HepG2 (cell line): ENCODE measurements around the gene OR2T27. TPM values are rescaled to one million over a fixed set of nuclear protein-coding genes. Genes with fewer than 3 reads are reported as not detected.
A peak's percentile ranks its signal among the peaks of the same experiment; 100 is the strongest.

Experiments
- ATAC-seq: fragments of 200-7000 bp; cut with Tn5 transposase; 3 replicates; pipeline ENCODE4 v1.9.1; 2020; ENCODE audit warnings: mild to moderate bottlenecking, moderate library complexity
- BruUV-seq: library from RNA; stranded (reverse); fragments of 400-500 nt; replicated peaks from 2 replicates; lab custom pipeline; 2021; lab: Mats Ljungman, UMichigan
- CTCF ChIA-PET: fragments of 300-600 bp; formaldehyde crosslinking; extraction: SDS; loops from one replicate; lab custom pipeline; 2021; ENCODE audit warnings: low total read pairs, inconsistent platforms, low intra/inter-chr PET ratio; lab: Yijun Ruan, JAX
- POLR2A ChIA-PET: fragments of 350-600 bp; sonication (Branson Sonifier 250); formaldehyde crosslinking; loops from one replicate; lab custom pipeline; 2020; ENCODE audit warnings: antibody characterized with exemption, inconsistent platforms; lab: Yijun Ruan, JAX
- DNase-seq: peaks from one replicate; pipeline ENCODE4 v3.0.0-alpha.2; 2015; ENCODE audit warnings: low spot score
- FAIRE-seq: peaks from 3 replicates; lab custom pipeline; 2011; peaks lifted over from hg19 to GRCh38; lab: Jason Lieb, UNC
- H2AFZ ChIP-seq: one replicate; pipeline ENCODE4 v1.6.1; 2011; ENCODE audit warnings: low read length, inconsistent platforms
- H3K27ac ChIP-seq: fragments of 300-600 bp; 3 replicates; pipeline ENCODE4 v1.8.0; 2011; ENCODE audit warnings: mixed run types, mild to moderate bottlenecking, mixed read lengths, low read length, inconsistent platforms; ENCODE audit not compliant: insufficient read depth; ENCODE audit errors: extremely low read length
- H3K27me3 ChIP-seq, 2 experiments: fragments of 200-600 bp in 1 of 2; 2 replicates in 1 of 2; 3 replicates in 1 of 2; pipeline versions ENCODE4 v1.6.0 to v1.8.0; 2011; ENCODE audit warnings: low read length in 2 of 2, mild to moderate bottlenecking in 2 of 2, moderate library complexity in 2 of 2, inconsistent platforms in 1 of 2; ENCODE audit not compliant: insufficient read depth in 2 of 2, control insufficient read depth in 1 of 2
- H3K36me3 ChIP-seq, 2 experiments: fragments of 200-600 bp in 1 of 2; replicated peaks in 1 of 2; 2 replicates in 1 of 2; 3 replicates in 1 of 2; pipeline versions ENCODE4 v1.5.1 to v1.8.0; 2011; ENCODE audit warnings: low read length in 2 of 2, inconsistent platforms in 1 of 2; ENCODE audit not compliant: insufficient read depth in 2 of 2, control insufficient read depth in 1 of 2
- H3K4me1 ChIP-seq: 2 replicates; pipeline ENCODE4 v1.5.1; 2012; ENCODE audit warnings: low read length, inconsistent platforms; ENCODE audit not compliant: insufficient read depth
- H3K4me2 ChIP-seq: 2 replicates; pipeline ENCODE4 v1.6.0; 2011; ENCODE audit warnings: low read depth, low read length, inconsistent platforms
- H3K4me3 ChIP-seq, 3 experiments: fragments of 200-600 bp in 1 of 3; sonication (generic), shearing (Covaris generic) in 1 of 3; replicated peaks in 1 of 3; 2 replicates each; pipeline ENCODE4 v1.5.1; 2011 to 2016; ENCODE audit warnings: low read length in 3 of 3, inconsistent platforms in 2 of 3, low read depth in 2 of 3, mild to moderate bottlenecking in 2 of 3, control low read depth in 1 of 3, mixed read lengths in 1 of 3; ENCODE audit not compliant: insufficient read depth in 1 of 3
- H3K79me2 ChIP-seq: one replicate; pipeline ENCODE4 v1.6.1; 2011; ENCODE audit warnings: low read length, inconsistent platforms; ENCODE audit not compliant: insufficient read depth
- H3K9ac ChIP-seq: 2 replicates; pipeline ENCODE4 v1.6.0; 2011; ENCODE audit warnings: mild to moderate bottlenecking, low read depth, low read length, inconsistent platforms; ENCODE audit not compliant: insufficient read depth
- H3K9me3 ChIP-seq: 2 replicates; pipeline ENCODE4 v1.5.1; 2012; ENCODE audit warnings: mild to moderate bottlenecking, low read length
- H4K20me1 ChIP-seq: 2 replicates; pipeline ENCODE4 v1.6.0; 2011; ENCODE audit warnings: inconsistent platforms, mild to moderate bottlenecking, low read length, moderate library complexity; ENCODE audit not compliant: insufficient read depth
- CTCF ChIP-seq: sonication (generic); formaldehyde crosslinking; IDR thresholded peaks from 2 replicates; pipeline ENCODE4 v1.5.0; 2020; ENCODE audit warnings: mild to moderate bottlenecking, missing genetic modification reagents, moderate library complexity
- FOXP1 ChIP-seq, 2 experiments: fragments of 450-650 bp in 1 of 2; IDR thresholded peaks; 2 replicates each; pipeline ENCODE4 v1.6.1; 2017 to 2018; ENCODE audit warnings: antibody characterized with exemption in 1 of 2
- MTERF4 ChIP-seq: sonication (generic); formaldehyde crosslinking; IDR thresholded peaks from 2 replicates; pipeline ENCODE4 v1.8.0; 2023; ENCODE audit warnings: mild to moderate bottlenecking, missing genetic modification reagents
- STAG1 ChIP-seq: sonication (generic); formaldehyde crosslinking; IDR thresholded peaks from 2 replicates; pipeline ENCODE4 v1.4.0; 2020; ENCODE audit warnings: missing genetic modification reagents
- ZNF547 ChIP-seq: sonication (generic); formaldehyde crosslinking; IDR thresholded peaks from 2 replicates; pipeline ENCODE4 v1.5.1; 2020; ENCODE audit warnings: mild to moderate bottlenecking, missing genetic modification reagents
- WGBS: methylation state at CpG from one replicate; pipeline ENCODE4 v1.1.6; 2017; ENCODE audit warnings: low lambda C conversion rate; 5-methylcytosine and 5-hydroxymethylcytosine counted together
- in situ Hi-C: cut with HindIII; loops from 2 replicates; pipeline ENCODE4 v1.10.0; 2017; ENCODE audit warnings: low pct_unique_long_range_greater_than_20kb; ENCODE audit not compliant: extremely low pct_ligation_motif_present
- intact Hi-C: fragments of 100-400 bp; cut with micrococcal nuclease; formaldehyde crosslinking; loops from one replicate; pipeline ENCODE4 v1.10.0; 2022; ENCODE audit not compliant: unreplicated experiment
- polyA plus RNA-seq, 8 experiments: library from polyadenylated mRNA; depleted of rRNA in 3 of 8; stranded (reverse) in 7 of 8; unstranded in 1 of 8; fragments of >200 nt; fragmentation: Illumina TruSeq in 4 of 8; extraction: Trizol in 4 of 8; gene quantifications; 2 replicates each; pipeline versions ENCODE4 v1.2.1 to v1.2.3, GENCODE V29; 2011 to 2016; ENCODE audit warnings: low read depth in 4 of 8, missing spikeins in 1 of 8, mixed read lengths in 1 of 8; ENCODE audit not compliant: insufficient read depth in 1 of 8
- total RNA-seq, 5 experiments: library from RNA; depleted of rRNA; stranded (reverse); fragments of >200 nt; fragmentation: Illumina TruSeq; extraction: Trizol; gene quantifications; 2 replicates each; pipeline ENCODE4 v1.2.3, GENCODE V29; 2016; ENCODE audit warnings: low read depth in 1 of 5

OR2T27 gene
- total and polyA plus RNA-seq, 2 of the 13 experiments (the other 11 are each of a cell fraction or from before 2014, with no cell fraction given): not detected

- ChIA-PET POLR2A (no interaction called here), CTCF (interaction anchor here (1.5 kb wide), 1 partner anchor 103 kb away, joined by 4 read pairs; no protein-coding TSS in a partner anchor)
- Histone ChIP-seq H2AFZ (no peak overlapping the region), H3K4me1 (no peaks in the 10 kb centered on the region), H3K36me3 (no peaks in the 10 kb centered on the region), H3K4me2 (no peak overlapping the region), H4K20me1 (no peaks in the 10 kb centered on the region), H3K27ac (no peak overlapping the region), H3K4me3 (no peak overlapping the region), H3K79me2 (no peaks in the 10 kb centered on the region), H3K27me3 (no peaks in the 10 kb centered on the region), H3K9ac (no peak overlapping the region), H3K9me3 (no peaks in the 10 kb centered on the region)
- FAIRE-seq: no peak
- intact Hi-C loops (no loop called here), in situ Hi-C loops (no loop called here)
- no TSS peak for BruUV-seq
- DNase-seq: no peak
- WGBS: 20% methylated on average over 2 of the region's 2 CpGs
- ATAC-seq: no peak
- TF ChIP-seq STAG1: peak; percentile 35
- 0 out of 2 replicates have a peak, but pooled peaks have one; percentile 11 for TF ChIP-seq CTCF
- TF ChIP-seq ZNF547 (CRISPR knock-in tag): no peak
Measured at GRCh38 chr1:248703674-248704073, 48.3 kb upstream of the OR2T27 start.

- Histone ChIP-seq H3K9ac (no peak within 1 kb of the TSS), H3K36me3 (no peaks in the 10 kb centered on the region), H3K9me3 (no peaks in the 10 kb centered on the region), H3K4me3 (no peak within 1 kb of the TSS), H4K20me1 (no peaks in the 10 kb centered on the region), H2AFZ (no peak within 1 kb of the TSS), H3K4me2 (no peak within 1 kb of the TSS), H3K79me2 (no peaks in the 10 kb centered on the region), H3K27ac (no peak within 1 kb of the TSS), H3K27me3 (no peaks in the 10 kb centered on the region), H3K4me1 (no peaks in the 10 kb centered on the region)
- TF ChIP-seq FOXP1 (IDR thresholded peaks at IDR 0.05) (0 out of 2 replicates have a peak, but pooled peaks have one; percentile 9), FOXP1 (CRISPR knock-in tag; IDR thresholded peaks at IDR 0.05) (no peak), MTERF4 (CRISPR knock-in tag) (no peak)
- no peak for DNase-seq
- BruUV-seq: no TSS peak
- intact Hi-C loops (no loop called here), in situ Hi-C loops (no loop called here)
- ATAC-seq: no peak
- WGBS: 0% methylated on average over 1 of the region's 1 CpG
- ChIA-PET CTCF (interaction anchor here (1.5 kb wide), 1 partner anchor 104 kb away, joined by 4 read pairs; no protein-coding TSS in a partner anchor), POLR2A (no interaction called here)
- FAIRE-seq: no peak
Measured at GRCh38 chr1:248702714-248703113, 47.4 kb upstream of the OR2T27 start, which contains the start of gene OR14I1. Gene OR14I1 (minus strand): TSS chr1:248702766.
